ENCODE measurements around the gene TEX54.
"Not testable (repeated sequence)": the region's sequence is repeated elsewhere in the genome, so short reads cannot be mapped to it uniquely, and the experiment has no call there.

The TEX54 gene

DNA sequence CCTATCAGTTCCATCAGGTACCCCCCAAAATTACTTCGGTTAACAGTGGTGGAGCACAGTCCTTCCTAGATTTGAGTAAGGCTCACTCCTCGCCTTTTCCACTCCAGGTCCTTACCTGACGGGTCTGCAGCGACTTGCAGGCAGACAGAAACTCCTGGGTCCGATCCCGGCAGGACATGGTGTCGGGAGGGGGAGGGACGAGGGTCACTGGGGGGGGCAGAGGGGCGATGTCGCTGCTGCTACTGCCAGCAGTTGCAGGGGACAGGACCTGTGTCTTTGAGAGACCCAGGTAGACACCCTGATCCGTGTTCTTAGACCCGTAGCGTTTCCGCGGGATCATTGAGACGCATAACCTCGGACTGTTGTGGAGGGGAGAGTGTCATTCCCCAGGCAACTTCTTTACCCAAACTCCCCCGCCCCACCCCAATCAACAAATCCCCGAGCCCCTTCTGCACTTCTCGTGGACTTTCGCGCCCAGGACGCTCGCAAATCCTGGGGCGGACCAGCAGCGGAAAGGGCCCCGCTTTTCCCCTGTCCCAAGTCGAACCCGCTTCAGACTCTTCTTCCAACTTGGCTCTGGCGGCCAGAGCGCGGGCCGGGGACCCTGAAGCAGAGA, 1.6 kb downstream of the TEX54 start:
- DNase-seq = no peak

DNA sequence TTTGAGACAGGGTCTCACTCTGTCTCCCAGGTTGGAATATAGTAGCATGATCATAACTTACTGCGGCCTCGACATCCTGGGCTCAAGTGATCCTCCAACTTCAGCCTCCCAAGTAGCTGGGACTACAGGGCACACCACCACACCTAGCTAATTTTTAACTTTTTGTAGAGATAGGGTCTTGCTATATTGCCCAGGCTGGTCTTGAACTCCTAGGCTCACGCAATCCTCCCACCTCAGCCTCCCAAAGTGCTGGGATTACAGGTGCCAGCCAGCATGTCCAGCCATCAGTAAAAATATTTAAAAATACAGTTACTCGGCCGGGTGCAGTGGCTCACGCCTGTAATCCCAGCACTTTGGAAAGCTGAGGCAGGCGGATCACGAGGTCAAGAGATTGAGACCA, 4.5 kb downstream of the TEX54 start:
- DNase-seq = not testable (repeated sequence)

DNA sequence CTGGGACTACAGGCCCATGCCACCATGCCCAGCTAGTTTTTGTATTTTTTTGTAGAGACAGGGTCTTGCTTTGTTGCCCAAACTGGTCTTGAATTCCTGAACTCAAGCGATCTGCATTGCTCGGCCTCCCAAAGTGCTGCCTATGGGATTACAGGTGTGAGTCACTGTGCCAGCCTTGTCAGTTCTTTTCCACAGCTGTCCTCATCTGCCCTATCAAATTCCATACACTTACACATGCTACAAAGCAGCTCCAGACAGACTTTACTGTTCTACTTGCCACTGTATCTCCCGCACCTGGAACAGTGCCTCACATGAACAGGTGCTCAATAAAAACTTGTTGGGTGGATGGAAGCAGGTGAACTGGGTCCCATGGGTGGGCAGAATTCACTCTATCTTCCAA, 9.0 kb downstream of the TEX54 start:
- no peak for DNase-seq

DNA sequence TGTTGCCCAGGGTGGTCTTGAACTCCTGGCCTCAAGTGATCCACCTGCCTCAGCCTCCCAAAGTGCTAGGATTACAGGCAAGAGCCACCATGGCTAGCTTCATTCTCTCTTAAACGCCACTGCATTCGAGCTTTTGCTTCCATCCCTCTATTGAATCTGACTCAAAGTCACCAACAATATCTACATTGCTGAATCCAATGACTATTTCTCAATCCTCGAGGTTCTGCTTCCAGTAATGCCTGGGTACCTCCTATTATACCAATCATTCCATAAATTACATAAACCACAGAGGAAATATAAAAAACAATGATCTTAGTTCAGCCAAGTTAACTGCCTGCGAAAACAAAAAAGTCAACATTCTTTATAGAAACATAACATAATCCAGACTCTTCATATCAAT, 15.5 kb downstream of the TEX54 start:
- no peak for DNase-seq

DNA sequence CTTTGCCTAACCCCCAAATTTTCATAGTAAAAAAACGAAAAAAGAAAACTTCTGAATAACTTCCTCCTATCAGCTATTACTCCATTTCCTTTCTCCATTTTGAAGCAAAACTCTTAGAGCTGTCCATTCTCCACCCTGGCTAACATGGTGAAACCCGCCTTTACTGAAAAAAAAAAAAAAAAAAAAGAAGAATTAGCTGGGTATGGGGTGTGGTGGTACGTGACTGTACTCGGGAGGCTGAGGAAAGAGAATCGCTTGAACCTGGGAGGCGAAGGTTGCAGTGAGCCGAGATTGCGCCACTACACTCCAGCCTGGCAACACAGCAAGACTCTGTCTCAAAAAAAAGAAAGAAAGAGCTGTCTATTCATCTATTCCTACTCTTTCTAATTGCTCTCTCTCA, 16.1 kb downstream of the TEX54 start:
- DNase-seq = no peak

DNA sequence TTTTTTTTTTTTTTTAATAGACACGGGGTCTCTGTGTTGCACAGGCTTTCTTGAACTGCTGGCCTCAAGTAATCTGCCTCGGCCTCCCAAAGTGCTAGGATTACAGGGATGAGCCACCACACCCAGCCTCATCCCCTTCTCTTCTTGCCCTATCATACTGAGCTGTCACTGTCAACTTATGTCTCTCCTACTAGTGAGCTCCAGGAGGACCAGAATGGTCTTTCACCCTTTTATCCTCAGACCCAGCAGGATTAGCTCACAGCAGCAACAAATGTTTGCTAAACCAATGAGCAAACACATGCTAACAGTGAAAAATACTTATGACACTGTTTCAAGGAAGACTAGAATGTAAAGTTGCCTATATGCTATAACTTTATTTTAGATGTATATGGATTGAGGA, 21.0 kb downstream of the TEX54 start:
- DNase-seq = no peak

DNA sequence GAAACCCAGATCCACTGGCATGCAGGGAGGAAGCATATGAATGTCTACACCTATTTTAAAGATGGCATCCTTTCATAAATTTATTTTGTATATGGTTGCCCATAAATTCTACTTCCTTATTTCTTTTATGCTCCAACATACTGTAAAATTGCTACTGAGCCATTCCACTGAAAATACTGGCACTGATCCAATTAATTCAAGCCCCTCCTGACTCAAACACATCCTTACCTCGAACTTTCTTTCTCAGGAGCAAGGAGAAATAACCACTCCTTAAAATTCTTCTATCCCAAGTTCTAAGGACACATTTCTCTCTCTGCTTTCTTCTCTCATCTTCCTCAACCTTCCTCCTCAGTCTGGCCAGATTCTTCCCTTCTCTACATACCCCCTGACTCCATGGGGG, 21.9 kb downstream of the TEX54 start:
- DNase-seq = no peak

DNA sequence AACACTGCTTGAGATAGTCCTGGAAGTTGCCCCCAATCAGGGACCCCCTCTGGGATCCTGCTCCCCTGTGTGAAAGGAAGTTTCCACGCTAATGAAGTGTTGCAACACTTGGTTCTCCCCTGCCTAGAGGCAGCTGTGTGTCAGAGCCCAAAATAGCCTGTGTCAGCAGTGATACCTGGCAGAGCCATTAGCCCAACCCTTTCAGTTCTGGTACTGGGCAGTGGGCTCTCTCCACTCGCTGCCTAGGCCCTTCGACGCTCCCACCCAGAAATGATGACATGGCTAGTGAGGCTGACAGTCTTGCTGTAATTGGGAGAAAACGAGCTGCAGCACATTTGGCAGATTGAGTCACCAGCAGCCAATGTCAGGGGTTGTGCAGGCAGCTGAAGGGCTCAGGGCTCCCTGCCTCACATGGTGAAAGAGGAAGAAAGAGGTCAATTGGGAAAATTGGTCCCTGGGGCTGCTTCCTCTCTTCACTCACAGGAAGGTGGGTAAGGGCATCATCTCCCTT, 26.0 kb downstream of the TEX54 start:
- no peak for DNase-seq

DNA sequence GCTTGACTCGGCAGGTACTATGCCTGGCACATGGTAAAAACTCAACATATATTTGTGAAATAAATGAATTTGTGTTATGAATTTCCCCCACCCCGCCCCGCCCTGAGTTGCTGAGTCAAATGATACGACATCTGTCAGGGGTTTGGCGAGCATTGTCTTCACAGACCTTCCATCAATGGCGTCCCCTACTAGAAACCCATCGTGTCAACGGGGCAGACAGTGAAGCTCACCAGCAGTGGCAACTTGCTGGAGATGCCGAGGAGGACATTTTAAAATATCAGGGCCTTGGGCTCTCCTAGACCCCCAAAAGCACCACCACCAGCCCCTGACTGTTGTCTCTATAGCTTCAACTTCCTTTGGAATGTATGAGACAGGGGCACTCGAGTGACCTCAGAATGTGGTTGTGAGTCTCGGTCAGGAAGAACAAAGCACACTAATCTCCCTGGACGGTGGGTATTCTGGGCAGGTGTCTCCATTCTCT, 26.6 kb downstream of the TEX54 start:
- DNase-seq = no peak

DNA sequence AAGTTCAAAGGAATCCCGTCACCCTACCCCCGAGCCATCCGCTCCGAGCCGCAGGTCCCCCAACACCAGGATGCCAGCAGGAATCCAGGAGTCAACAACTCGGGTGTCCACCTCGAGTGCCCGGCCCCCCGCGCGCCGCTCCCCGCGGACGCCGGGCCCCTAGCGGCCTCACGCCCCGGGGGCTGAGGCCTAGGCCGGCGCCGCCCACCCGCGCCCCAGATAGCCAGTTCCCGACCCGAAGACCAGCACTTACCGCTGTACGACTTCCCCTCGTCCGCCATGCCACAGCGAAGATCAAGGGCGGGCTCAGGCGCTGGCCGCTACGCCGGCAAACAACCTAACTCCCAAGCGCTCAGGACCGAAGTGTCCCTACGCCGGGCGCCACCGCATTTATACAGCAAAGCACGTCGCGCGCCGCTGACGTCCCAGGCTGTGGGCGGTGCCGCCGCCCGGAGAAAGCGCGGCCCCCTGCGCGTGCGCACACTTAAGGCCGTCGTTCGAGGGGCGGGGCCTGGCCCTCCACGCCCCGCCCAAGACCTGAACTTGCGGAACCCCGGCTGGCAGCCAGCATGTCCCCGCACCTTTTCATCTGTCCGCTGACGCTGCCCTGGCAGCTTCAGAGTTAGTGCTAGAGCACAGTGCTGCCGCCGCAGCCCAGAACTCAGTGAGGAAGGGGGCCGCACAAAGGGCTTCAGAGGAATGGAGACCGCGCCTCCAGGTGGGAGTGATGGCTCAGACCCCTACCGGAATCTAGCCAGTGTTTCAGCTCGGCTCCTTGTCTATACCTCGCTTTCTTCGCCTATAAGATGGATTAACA, 27.4 kb downstream of the TEX54 start, which contains the start of gene NXF1:
NXF1 (minus strand) TSS at position 365 of the 817 bp plus-strand sequence; CDS start at position 281, 84 bp downstream.
- DNase-seq = peak; percentile 98

DNA sequence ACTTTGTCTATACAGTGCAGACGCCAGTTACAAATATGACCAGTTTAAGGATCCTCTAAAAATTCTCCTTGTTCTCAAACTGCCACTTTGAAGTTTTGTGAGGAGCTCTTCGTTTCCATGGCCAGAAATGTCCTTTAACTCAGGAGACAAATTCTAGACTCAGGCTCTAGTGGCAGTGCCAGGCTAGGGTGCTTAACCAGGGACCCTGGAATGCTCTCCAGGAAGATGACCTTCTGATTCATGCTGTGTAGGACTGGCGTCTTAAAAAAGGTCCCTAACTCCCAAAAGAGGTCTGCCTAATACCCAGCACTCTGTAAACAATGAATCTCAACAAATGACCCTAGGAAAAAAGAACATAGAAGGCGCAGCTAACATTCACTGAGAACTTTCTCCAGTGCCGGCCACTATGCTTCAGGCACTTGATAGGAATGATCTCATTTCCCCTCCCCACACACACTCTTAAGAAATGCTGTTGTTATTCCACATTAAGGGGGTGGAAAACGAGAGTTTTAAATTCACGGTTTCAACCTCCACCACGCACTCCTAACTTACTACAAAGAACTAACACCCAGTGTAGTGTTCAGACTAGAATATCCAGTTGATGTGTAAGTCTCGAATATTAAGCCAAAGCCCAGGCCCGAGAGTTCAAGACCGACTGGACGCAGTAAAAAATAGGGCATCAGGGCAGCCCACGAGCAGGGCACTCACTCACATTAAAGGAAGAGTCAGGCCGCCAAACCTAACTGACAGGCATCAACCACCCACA, 28.1 kb downstream of the TEX54 start:
- DNase-seq = no peak

DNA sequence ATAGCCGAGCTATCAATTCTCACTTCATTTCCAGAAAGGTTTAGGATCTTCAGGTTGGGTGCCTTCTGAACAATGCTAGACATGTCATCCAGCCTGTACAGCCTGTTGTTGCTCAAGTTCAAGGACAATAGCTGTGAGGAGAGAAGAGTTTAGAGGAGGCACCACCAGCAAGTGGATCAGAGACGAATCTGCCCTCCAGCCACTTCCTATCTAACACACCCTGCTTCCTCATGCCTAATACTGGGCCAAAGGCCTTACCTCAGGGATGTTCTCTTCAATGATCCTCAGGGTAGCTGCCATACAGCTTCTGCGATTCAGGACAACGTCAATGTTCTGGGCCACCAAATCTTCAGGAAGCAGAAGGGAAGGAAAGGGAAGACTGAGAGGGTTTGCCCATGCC, 31.6 kb downstream of the TEX54 start:
- DNase-seq = no peak

DNA sequence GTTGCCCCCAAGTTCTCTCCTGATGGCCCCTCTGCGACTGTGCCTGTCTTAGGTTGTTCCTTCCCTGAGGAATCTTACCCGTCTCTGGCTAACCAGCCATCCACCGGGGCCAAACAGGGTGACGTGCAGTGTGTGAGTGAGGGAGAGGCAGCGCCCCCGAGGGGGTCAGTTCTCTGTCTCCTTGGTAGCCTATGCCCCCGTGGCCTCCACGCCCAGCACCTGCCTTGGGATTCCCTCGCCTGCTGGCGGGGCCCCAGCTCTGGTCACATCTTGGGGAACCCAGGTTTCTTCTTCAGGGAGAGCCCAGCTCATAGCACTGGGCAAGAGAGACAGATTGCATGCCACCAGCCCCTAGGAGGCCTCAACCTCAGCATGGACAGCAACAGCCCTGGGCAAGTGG, 33.2 kb downstream of the TEX54 start:
- DNase-seq = no peak

DNA sequence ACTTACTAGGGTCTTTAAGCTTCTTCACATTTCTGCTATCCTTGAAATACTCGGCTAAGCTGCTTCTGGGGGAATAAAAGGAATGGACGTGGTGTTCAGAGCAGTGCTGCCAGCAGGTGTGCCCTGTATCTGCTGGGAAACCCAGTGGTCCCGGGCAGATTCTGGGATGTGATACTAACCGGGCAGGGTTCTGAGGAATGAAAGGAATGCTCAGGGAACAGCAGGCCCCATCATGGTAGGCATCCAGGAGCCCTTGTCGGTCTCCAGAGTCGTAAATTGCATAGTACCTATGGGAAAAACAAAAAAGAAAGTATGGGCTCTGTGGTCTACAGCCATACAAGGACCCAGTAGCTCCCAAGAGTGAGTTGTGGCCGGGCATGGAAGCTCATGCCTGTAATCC, 36.4 kb downstream of the TEX54 start:
- no peak for DNase-seq

DNA sequence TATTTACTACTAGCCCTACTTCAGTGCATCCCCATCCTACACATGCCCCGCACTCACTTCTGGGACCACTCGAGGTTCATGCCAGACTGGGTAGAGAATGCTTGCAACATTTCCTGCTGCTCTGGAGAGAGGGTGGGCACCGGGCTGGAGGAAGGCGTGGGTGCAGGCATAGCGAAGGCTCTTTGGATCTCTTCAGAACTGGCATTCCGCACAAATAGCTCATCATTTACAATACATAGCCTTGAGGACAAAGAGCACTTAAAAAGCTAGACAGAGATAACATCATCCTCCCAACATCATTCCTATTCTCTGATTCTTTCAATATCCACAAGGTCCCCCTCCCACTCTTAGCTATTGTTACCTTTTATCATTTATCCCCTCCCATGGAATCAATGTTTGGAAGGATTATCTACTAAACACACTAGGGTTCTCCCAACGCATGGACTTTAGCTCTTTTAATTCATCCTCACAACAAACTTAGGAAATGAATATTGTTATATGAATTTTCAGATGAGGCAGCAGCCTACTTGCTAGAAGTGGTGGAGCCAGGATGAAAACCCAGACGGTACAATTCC, 38.4 kb downstream of the TEX54 start:
- no peak for DNase-seq

DNA sequence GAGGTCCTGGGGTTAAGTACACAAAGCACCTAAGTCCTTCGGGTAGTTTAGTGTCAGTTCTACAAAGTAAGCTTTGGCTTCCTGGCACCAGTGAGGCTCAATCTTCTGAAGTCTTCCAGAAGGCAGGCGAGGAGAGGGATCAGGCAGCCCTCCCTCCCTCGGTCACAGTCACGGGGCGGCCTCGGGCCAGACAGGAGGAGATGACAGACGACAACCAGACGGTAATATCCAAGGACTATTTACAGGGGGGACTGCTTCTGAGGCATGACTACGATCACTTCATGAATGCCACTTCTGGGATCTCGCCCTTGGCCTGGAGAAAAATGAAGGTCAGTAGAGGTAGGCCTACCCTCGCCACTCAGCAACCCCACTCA, 40.5 kb downstream of the TEX54 start:
- DNase-seq = no peak

DNA sequence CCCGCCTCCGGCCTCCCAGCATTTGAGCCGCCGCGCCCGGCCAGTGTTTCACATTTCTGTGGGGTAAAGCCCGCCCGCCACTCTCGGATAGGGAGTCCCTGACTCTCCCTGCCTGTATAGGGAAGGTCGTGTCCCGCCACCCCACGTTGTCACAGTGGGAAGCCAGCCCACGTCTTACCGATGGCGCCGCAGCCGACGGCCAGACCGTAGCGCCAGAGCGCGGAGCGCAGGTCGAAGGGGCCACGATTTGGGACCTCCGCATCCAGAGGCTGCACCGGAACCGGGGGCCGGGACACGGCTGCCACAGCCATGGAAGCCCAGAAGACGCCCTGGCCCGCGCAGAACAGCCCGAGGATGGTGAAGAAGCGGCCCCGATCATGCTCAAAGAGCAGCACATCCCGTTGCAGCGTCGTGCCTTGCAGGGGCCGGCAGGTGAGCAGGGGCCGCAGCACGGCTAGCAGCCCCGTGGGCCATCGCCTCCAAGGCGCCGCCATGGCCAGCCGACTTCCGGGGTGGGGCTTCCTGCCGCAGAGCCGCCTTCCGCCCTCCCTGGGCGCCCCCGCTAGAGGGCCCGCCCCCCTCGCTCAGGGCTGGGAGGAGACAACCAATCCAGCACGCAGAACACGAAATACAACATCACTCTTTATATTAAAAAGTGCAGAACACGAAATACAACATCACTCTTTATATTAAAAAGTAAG, 41.0 kb downstream of the TEX54 start, which contains the start of gene TMEM223:
TMEM223 (minus strand) TSS at position 506 of the 701 bp plus-strand sequence; CDS start at position 494, 12 bp downstream.
- DNase-seq = peak; percentile 91

DNA sequence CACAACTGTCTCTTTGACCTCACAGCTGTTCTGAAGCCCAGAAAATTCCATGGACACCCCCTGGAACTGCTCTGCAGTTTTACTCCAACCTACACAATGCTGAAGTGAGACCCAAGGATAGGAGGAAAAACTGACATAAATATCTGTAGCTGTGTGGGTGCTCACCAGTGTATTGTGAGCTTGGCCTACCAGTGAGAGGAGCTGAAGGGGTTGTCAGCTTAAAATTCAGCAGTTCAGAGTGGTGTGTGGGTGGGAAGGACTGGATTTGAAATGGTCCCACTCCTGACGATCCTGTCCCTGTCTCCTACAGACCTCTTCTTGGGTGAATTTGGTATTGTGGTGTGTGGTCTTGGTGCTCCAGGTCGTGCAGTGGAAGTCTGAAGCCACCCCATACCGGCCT, 43.1 kb downstream of the TEX54 start:
- no peak for DNase-seq

DNA sequence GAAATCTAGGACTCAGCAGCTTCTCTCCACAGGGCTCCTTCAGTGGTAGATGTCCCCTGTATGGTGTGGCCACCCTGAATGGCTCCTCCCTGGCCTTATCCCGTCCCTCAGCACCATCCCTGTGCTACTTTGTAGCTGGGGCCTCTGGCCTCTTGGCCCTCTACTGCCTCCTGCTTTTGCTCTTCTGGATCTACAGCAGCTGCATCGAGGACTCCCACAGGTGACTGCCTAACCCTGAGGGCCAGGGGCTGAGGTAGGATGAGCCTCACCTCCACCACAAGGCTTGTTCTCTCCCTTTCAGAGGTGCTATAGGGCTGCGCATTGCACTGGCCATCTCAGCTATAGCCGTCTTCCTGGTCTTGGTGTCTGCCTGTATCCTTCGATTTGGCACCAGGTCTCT, 43.6 kb downstream of the TEX54 start:
- no peak for DNase-seq

DNA sequence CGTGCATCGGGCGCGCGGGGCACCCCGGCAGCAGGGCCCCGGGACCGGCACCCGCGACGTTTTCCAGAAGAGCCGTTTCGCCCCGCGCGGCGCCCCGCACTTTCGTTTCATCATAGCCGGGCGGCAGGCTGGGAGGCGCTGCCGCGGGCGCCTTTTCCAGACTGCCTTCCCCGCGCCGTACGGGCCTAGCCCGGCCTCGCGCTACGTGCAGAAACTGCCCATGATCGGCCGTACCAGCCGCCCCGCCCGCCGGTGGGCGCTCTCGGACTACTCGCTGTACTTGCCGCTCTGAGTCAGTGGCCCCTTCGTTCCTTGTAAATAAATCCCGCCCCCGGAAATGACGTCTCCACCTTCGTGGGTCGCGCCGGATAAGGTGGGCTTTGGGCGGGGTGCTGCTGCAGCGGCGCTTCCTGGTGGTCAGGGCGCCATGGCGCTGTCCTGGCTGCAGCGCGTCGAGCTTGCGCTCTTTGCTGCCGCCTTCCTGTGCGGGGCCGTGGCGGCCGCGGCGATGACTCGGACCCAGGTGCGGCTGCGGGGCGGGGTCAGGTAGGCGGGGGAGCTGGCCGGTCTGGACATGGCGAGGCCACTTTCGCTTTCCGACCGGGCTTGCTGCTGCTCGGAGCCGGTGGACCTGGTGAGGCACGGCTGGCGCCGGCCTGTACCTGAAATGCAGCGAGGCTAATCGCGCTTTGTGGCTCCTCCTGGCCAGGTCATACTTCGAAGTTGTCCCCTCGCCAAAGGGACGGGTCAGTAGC, 45.5 kb downstream of the TEX54 start, which contains the start of gene TMEM179B:
TMEM179B (plus strand) TSS at position 398 of the 755 bp plus-strand sequence; CDS start at position 428, 30 bp downstream.
- peak; percentile 95 for DNase-seq

DNA sequence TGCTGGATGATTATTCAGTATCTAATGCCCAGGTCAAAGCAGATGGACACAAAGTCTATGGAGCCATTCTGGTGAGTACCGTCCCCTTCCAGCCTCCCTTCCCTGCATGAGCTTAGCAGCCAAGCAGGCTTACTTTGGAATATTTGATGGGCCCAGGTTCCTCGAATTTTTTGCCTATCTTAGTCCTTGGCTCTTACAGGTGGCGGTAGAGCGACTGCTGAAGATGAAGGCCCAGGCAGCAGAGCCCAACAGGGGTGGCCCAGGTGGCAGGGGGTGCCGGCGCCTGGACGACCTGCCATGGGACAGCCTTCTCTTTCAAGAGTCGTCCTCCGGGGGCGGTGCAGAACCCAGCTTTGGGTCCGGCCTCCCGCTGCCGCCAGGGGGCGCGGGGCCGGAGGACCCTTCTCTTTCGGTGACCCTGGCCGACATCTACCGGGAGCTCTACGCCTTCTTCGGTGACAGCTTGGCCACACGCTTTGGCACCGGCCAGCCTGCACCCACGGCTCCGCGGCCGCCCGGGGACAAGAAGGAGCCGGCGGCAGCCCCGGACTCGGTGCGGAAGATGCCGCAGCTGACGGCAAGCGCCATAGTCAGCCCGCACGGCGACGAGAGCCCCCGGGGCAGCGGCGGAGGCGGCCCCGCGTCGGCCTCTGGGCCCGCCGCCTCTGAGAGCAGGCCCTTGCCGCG, 46.2 kb downstream of the TEX54 start:
- DNase-seq = peak; percentile 88
